ENCODE data around the gene CSF2. TPM values are rescaled to one million over a fixed set of nuclear protein-coding genes. Genes with fewer than 3 reads are reported as not detected.

Gene CSF2
- total RNA-seq, 2 experiments from 2014 or later, result not detected

GRCh38 chr5:132081458-132081857 lies 7.9 kb downstream of the CSF2 start:
- Mint-ChIP-seq H3K36me3 (ENCODE audit: low read depth) (no peaks in the 10 kb centered on the region), H3K27me3 (no peaks in the 10 kb centered on the region), H3K4me3 (no peak overlapping the region), H3K27ac (no peak overlapping the region), H3K9me3 (no peaks in the 10 kb centered on the region), H3K4me1 (ENCODE audit: low read depth) (peaks cover 42% of the 10 kb centered on the region)
- DNase-seq (no peak), ATAC-seq (ENCODE audit: poor library complexity) (no peak)
- Histone ChIP-seq H3K27me3 (ENCODE audit: control insufficient read depth in 1 of 2, insufficient read depth in 2 of 2, low read length in 2 of 2) (no peaks in the 10 kb centered on the region), H3K4me1 (ENCODE audit: insufficient read depth, low read length) (peaks cover 55% of the 10 kb centered on the region), H3K27ac (ENCODE audit: low read depth in 1 of 2, low read length in 2 of 2) (no peak overlapping the region), H3K9me3 (ENCODE audit: control insufficient read depth in 1 of 2, insufficient read depth in 1 of 2, low read length in 2 of 2) (no peaks in the 10 kb centered on the region), H3K36me3 (ENCODE audit: insufficient read depth, low read length) (no peaks in the 10 kb centered on the region), H3K4me3 (ENCODE audit: low read length) (no peak overlapping the region)
- ChIA-PET CTCF (no interaction called here), POLR2A (no interaction called here)
- no peak for TF ChIP-seq CTCF (IDR thresholded peaks at IDR 0.05)
- intact Hi-C loops (cut with DNase I, micrococcal nuclease), result no loop called here

- POLR2A ChIA-PET, result no interaction called here
Measured at GRCh38 chr5:132082329-132083023, 8.9 kb downstream of the CSF2 start.

GRCh38 chr5:132083071-132083678 lies 9.6 kb downstream of the CSF2 start:
- no peaks in the 10 kb centered on the region for H3K9me3 Mint-ChIP-seq
- H3K4me3 ChIP-seq (ENCODE audit: low read length), result no peak overlapping the region
- intact Hi-C loops (cut with DNase I, micrococcal nuclease), result no loop called here
- peak overlapping the region; percentile 12 for H3K27ac Mint-ChIP-seq
- CTCF ChIA-PET, result no interaction called here
- H3K27me3 Mint-ChIP-seq, result no peaks in the 10 kb centered on the region
- H3K9me3 ChIP-seq (ENCODE audit: control insufficient read depth in 1 of 2, insufficient read depth in 1 of 2, low read length in 2 of 2), result no peaks in the 10 kb centered on the region
- H3K36me3 Mint-ChIP-seq (ENCODE audit: low read depth), result no peaks in the 10 kb centered on the region
- peak overlapping the region in 1 of 2 donors; percentile 48 for H3K27ac ChIP-seq (ENCODE audit: low read depth in 1 of 2, low read length in 2 of 2)
- H3K4me3 Mint-ChIP-seq, result no peak overlapping the region
- peaks cover 41% of the 10 kb centered on the region for H3K4me1 ChIP-seq (ENCODE audit: insufficient read depth, low read length)
- no peak for ATAC-seq (ENCODE audit: poor library complexity)
- peaks cover 34% of the 10 kb centered on the region for H3K4me1 Mint-ChIP-seq (ENCODE audit: low read depth)
- H3K36me3 ChIP-seq (ENCODE audit: insufficient read depth, low read length), result no peaks in the 10 kb centered on the region
- POLR2A ChIA-PET, result no interaction called here
- TF ChIP-seq CTCF (IDR thresholded peaks at IDR 0.05), result no peak
- DNase-seq, result peak in 1 of 14 experiments; percentile 11
- no peaks in the 10 kb centered on the region for H3K27me3 ChIP-seq (ENCODE audit: control insufficient read depth in 1 of 2, insufficient read depth in 2 of 2, low read length in 2 of 2)

More at GRCh38 chr5:132082329-132083023, 8.9 kb downstream of the CSF2 start:
- ATAC-seq (ENCODE audit: poor library complexity), result no peak
- no peaks in the 10 kb centered on the region for H3K27me3 Mint-ChIP-seq
- peak in 1 of 14 experiments; percentile 4 for DNase-seq
- H3K4me3 Mint-ChIP-seq, result no peak overlapping the region
- Histone ChIP-seq H3K27ac (ENCODE audit: low read depth in 1 of 2, low read length in 2 of 2) (no peak overlapping the region), H3K9me3 (ENCODE audit: control insufficient read depth in 1 of 2, insufficient read depth in 1 of 2, low read length in 2 of 2) (no peaks in the 10 kb centered on the region), H3K36me3 (ENCODE audit: insufficient read depth, low read length) (no peaks in the 10 kb centered on the region), H3K27me3 (ENCODE audit: control insufficient read depth in 1 of 2, insufficient read depth in 2 of 2, low read length in 2 of 2) (no peaks in the 10 kb centered on the region), H3K4me3 (ENCODE audit: low read length) (no peak overlapping the region), H3K4me1 (ENCODE audit: insufficient read depth, low read length) (peaks cover 46% of the 10 kb centered on the region)
- H3K27ac Mint-ChIP-seq, result no peak overlapping the region
- peaks cover 36% of the 10 kb centered on the region for H3K4me1 Mint-ChIP-seq (ENCODE audit: low read depth)
- TF ChIP-seq CTCF (IDR thresholded peaks at IDR 0.05), result no peak
- CTCF ChIA-PET, result no interaction called here
- intact Hi-C loops (cut with DNase I, micrococcal nuclease), result no loop called here
- H3K9me3 Mint-ChIP-seq, result no peaks in the 10 kb centered on the region
- no peaks in the 10 kb centered on the region for H3K36me3 Mint-ChIP-seq (ENCODE audit: low read depth)

All from CD4-positive, alpha-beta T cell (primary cell).